ENCODE results near the gene NR3C2. TPM values are rescaled to one million over a fixed set of nuclear protein-coding genes. Genes with fewer than 3 reads are reported as not detected.

Gene NR3C2
- total RNA-seq, 2 donors from 2014 or later, result 0.44 to 0.82 TPM

DNA sequence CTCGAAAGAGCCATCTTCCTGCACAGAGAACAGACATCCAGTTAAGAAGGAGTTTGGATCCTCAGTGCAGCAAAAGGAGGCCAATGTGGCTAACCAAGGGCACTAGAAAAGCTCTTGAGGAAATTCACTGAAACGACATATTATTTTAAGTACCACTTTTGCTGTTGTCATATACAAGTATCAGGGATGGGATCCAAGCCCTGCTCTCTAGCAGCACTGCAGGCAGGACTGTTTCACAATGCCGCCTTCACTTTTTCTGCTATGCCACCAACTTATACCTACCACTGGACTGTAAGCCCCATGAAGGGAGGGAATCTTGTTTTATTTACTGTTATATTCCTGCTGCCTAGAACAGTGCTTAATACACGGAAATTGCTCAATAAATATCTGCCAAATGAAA is 299.0 kb downstream of the NR3C2 start:
- DNase-seq, result no peak
- Histone ChIP-seq H3K36me3 (ENCODE audit: control insufficient read depth, insufficient read depth, low read length) (no peaks in the 10 kb centered on the region), H3K27me3 (ENCODE audit: control insufficient read depth, insufficient read depth, low read length, poor library complexity, severe bottlenecking) (no peaks in the 10 kb centered on the region), H3K9ac (ENCODE audit: extremely low read depth, low read length, poor library complexity, severe bottlenecking) (no peak overlapping the region), H3K27ac (ENCODE audit: low read depth, low read length) (no peak overlapping the region), H3K4me1 (ENCODE audit: control insufficient read depth, insufficient read depth, low read length) (no peaks in the 10 kb centered on the region), H3K4me3 (ENCODE audit: low read length) (no peak overlapping the region), H3K9me3 (ENCODE audit: control insufficient read depth, low read length) (no peaks in the 10 kb centered on the region)
- 91 to 94% methylated on average over 2 to 4 of the region's 4 CpGs for WGBS, 2 experiments (ENCODE audit: insufficient coverage in 1 of 2, insufficient read length in 1 of 2)
- H3K27ac Mint-ChIP-seq, result no peak overlapping the region
- H3K36me3 Mint-ChIP-seq (ENCODE audit: low read depth), result no peaks in the 10 kb centered on the region
- H3K9me3 Mint-ChIP-seq, result no peaks in the 10 kb centered on the region
- no peak for TF ChIP-seq CTCF (conservative IDR thresholded peaks at IDR 0.05)
- no peak overlapping the region for H3K4me3 Mint-ChIP-seq
- H3K27me3 Mint-ChIP-seq (ENCODE audit: insufficient read depth), result peaks cover 3% of the 10 kb centered on the region
- H3K4me1 Mint-ChIP-seq, result no peaks in the 10 kb centered on the region

DNA sequence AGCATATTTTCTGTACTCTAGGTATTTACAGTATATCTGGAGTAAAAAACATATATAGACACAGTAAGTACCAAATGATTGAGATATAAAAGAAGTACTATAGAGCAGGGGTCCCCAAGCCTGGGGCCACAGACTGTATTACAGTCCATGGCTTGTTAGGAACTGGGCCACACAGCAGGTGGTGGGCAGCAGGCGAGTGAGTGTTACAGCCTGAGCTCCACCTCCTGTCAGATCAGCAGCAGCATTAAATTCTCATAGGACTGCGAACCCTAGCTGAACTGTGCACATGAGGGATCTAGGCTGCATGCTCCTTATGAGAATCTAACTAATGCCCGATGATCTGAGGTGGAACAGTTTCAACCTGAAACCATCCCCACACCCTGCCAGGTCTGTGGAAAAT is 300.7 kb downstream of the NR3C2 start:
- Histone ChIP-seq H3K4me1 (ENCODE audit: control insufficient read depth, insufficient read depth, low read length) (no peaks in the 10 kb centered on the region), H3K9ac (ENCODE audit: extremely low read depth, low read length, poor library complexity, severe bottlenecking) (no peak overlapping the region), H3K27me3 (ENCODE audit: control insufficient read depth, insufficient read depth, low read length, poor library complexity, severe bottlenecking) (no peaks in the 10 kb centered on the region), H3K9me3 (ENCODE audit: control insufficient read depth, low read length) (no peaks in the 10 kb centered on the region), H3K36me3 (ENCODE audit: control insufficient read depth, insufficient read depth, low read length) (no peaks in the 10 kb centered on the region), H3K27ac (ENCODE audit: low read depth, low read length) (no peak overlapping the region), H3K4me3 (ENCODE audit: low read length) (no peak overlapping the region)
- no peaks in the 10 kb centered on the region for H3K27me3 Mint-ChIP-seq (ENCODE audit: insufficient read depth)
- no peak overlapping the region for H3K4me3 Mint-ChIP-seq
- no peaks in the 10 kb centered on the region for H3K9me3 Mint-ChIP-seq
- DNase-seq, result no peak
- TF ChIP-seq CTCF (conservative IDR thresholded peaks at IDR 0.05), result no peak
- H3K36me3 Mint-ChIP-seq (ENCODE audit: low read depth), result no peaks in the 10 kb centered on the region
- no peaks in the 10 kb centered on the region for H3K4me1 Mint-ChIP-seq
- 79 to 83% methylated on average over 2 to 3 of the region's 3 CpGs for WGBS, 2 experiments (ENCODE audit: insufficient coverage in 1 of 2, insufficient read length in 1 of 2)
- no peak overlapping the region for H3K27ac Mint-ChIP-seq

DNA sequence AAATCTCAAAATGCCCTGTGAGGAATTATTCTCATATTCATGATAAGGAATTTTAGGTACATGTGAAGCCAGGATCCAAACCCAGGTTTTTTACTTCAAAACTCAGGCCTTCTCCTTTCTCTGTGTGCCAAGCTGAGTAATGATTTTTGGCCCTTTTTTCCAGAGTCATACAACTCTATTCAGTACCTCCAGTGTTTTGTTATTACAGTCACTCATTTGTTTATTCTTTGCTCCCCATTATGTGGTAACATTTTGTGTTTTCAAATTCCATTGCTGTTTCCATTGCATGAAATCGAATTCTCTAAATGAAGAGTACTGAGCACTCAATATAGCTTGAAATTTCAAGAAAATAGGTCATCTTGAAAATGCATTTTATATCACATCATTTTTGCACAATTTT is 315.4 kb downstream of the NR3C2 start:
- H3K36me3 Mint-ChIP-seq (ENCODE audit: low read depth), result peaks cover 13% of the 10 kb centered on the region
- H3K9me3 ChIP-seq (ENCODE audit: control insufficient read depth, low read length), result peaks cover 42% of the 10 kb centered on the region

More for the DNA sequence above, 315.4 kb downstream of the NR3C2 start:
- peaks cover 4% of the 10 kb centered on the region for H3K4me1 Mint-ChIP-seq
- no peak overlapping the region for H3K4me3 Mint-ChIP-seq
- Histone ChIP-seq H3K4me1 (ENCODE audit: control insufficient read depth, insufficient read depth, low read length) (no peaks in the 10 kb centered on the region), H3K27me3 (ENCODE audit: control insufficient read depth, insufficient read depth, low read length, poor library complexity, severe bottlenecking) (no peaks in the 10 kb centered on the region), H3K9ac (ENCODE audit: extremely low read depth, low read length, poor library complexity, severe bottlenecking) (no peak overlapping the region), H3K27ac (ENCODE audit: low read depth, low read length) (no peak overlapping the region), H3K36me3 (ENCODE audit: control insufficient read depth, insufficient read depth, low read length) (no peaks in the 10 kb centered on the region), H3K4me3 (ENCODE audit: low read length) (no peak overlapping the region)
- H3K27ac Mint-ChIP-seq, result no peak overlapping the region
- H3K27me3 Mint-ChIP-seq (ENCODE audit: insufficient read depth), result no peaks in the 10 kb centered on the region
- no peak for DNase-seq
- peaks cover 42% of the 10 kb centered on the region for H3K9me3 Mint-ChIP-seq
- no peak for TF ChIP-seq CTCF (conservative IDR thresholded peaks at IDR 0.05)
- 83 to 85% methylated on average over 1 of the region's 1 CpG for WGBS, 2 experiments (ENCODE audit: insufficient coverage in 1 of 2, insufficient read length in 1 of 2)
